HL-60/S4 treated with phorbol 12-myristate 13-acetate at 8.2 ng/mL for 4 days and 3 days (cell line): ENCODE measurements around the gene ENAH.

Source experiments
- in situ Hi-C: fragments of 300-500 bp; cut with MboI; formaldehyde crosslinking; loops from 2 replicates; pipeline ENCODE4 v1.15.0; 2022; ENCODE audit warnings: low sequenced_read_pairs

The ENAH gene

DNA sequence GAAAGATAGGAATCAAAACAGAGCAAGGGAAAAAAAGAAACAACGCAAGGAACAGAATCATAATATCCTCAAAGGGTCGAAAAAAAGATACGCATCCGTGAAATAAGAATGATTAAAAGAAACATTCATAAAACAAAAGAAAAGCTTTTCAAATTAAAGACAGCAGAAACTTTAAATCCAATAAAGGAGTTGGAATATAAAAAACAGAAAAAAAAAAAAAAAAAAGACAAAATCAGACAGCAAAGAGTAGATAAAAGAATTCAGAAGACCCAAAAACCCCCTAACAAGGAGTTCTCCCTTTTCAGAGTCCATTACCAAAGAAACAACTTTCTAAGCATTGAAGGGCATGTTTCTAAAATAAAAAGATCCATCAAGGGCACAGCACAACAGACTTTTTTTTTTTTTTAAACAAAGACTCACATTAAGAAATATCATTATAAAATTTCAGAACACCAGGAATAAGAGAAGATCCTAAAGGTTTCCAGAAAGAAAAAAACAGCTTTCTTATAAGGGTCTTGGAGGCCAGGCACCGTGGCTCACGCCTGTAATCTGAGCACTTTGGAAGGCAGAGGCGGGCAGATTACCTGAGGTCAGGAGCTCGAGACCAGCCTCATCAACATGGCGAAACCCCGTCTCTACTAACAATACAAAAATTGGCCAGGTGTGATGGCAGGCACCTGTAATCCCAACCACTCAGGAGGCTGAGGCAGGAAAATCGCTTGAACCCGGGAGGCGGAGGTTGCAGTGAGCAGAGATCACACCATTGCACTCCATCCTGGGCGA lies 44.7 kb downstream of the ENAH start:
- in situ Hi-C loops: no loop called here

DNA sequence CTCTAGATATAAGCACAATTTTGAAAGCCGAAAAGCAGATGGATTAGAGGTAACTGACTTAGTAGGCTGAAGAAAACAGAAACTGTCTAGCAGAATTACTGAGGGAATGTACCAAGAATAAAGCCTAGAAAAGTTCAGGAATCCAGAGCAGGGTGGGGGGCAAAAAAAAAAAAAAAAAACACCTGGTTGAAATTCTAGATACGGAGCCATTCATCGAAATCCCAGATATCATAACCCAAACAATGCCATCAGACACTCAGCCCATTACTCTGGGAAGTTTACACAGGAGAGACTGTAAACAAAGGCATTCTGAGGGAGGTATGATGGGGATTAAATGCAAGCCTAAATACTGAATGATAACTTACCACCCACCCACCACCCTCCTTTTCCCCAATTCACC lies 45.6 kb downstream of the ENAH start:
- in situ Hi-C loops: no loop called here

DNA sequence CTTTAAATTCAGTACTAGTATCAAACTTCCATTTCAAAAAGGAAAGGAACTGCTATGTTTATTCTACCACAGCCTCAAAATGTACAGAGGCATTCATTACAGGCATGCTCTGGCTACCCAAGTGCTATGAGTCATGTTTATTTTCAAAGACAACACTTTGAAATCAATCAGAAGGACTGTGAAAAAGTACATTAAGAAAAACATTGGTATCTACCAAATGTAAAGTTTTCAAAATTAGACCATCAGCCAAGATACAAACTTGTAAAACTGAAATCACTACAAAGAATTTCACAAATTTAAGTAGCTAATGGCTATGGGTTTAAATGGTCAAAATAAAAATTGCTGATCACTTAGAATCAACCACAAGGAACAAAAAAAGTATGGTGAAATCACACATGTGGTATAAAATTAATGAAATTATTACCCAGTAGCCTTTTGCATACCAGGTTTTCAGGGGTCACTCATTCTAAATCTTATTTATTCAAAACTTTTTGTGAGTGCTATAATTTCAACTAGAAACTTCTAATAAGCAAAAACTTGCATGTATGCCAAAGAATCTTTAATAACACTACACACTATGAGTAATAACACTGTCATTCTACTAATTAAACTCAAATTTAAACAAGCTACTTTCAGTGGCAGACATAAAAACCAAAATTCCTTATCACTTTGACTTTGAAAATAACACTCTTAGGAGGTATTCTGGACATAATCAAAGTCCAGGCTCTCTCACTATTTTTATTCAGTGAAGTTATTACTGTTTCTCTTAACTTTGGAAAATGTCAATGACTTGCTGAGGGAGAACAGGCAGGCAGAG lies 49.2 kb downstream of the ENAH start:
- in situ Hi-C loops: no loop called here

DNA sequence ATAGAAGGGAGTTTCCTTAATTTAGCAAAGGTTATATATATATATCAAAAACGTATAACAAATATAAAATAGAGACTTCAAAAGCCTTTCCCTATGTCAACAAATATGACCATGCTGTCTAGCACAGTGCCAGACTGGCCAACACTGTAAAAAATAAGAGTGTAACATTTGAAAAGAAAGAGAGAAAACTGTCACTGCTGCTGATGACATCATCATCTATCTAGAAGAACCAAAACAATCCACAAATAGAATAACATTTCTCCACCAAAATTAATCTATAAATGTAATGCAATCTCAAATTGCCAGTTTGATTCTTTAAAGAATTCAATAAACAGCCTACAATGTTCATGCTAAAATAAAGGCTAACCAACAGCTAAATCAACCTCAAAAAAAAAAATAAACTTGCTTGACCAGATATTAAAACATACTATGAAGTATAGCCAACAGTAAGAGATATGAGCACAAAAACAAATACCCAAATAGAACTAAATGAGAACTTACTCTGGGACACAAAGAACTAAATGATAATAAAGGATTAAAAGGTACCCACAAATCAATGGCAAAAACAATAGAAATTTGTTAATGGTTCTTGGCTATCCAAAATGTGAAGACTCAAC lies 50.2 kb downstream of the ENAH start:
- in situ Hi-C loops: no loop called here

DNA sequence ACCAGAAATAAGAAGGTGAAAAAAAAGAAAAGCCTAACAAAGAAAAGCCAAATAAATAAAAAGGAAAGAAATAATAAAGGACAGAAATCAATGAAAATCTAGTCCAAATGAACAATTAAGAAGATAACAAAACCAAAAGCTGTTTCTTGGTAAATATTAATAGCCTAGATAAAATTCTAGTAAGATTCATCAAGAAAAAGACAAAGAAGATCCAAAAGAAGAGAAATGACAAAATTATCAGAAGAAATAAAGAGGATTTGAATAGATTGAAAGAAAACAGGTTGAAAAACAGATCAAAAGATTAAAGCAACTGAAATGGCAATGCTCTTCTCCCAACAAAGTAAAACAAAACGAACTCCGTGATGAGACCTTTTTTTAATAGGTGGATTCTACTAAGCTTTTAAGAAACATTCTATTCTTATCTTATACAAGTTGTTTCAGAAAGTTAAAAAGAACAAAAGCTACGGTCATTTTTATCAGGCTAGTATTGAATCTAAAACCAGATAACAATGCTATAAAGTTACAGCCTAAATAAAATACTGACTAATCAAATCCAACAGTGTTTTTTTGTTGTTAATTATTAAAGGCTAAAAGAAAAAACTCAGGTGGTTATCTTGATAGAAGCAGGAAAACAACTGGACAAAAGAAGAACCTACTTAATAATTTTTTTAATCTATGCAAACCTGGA lies 50.9 kb downstream of the ENAH start:
- in situ Hi-C loops: no loop called here

DNA sequence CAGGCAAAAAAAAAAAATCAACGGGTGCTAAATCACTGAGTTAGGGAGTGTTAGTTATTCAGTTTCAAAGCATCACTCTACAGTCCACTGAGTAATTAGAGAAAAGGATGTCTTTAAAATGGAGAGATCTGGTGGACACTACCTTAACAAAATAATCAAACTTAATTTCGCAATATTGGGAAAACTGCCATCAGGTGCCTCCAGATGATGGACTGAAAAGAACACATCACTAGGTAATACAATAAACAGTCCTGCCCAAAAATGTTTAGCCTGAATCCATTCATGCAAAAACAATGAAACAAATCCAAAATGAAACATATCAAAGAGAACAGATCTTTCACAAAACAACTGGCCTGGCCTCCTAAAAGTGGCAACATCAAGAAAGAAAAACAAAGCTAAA lies 54.1 kb downstream of the ENAH start:
- in situ Hi-C loops: no loop called here

DNA sequence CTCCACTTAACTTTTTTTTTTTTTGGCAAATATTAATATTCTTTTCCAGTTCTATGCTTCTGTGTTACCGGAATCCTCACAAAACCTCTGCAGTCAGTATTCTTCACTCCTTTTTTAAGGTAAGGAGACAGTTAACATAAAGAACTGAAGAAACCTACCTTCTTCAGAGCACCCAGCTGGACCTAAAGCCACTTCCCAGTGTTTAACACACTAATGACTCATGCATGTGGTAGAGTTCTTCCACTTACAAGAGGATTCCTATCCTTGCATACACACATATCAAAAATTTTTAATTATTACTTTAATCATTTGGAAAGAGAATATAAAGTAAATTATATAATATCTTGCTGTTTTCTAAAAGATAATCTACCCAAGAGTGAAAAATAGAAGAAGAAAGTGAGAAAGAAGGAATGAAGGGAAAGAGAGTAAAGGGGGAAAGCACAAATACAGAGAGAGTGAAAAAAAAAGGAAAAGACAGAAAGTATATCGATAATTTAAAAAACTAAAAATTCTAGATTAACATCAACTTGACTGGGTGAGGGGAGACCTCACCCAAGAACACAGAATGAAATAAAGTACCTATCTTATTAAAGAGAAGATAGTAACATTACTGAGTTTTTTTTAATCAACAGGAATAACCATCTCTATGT lies 54.9 kb downstream of the ENAH start:
- in situ Hi-C loops: no loop called here

DNA sequence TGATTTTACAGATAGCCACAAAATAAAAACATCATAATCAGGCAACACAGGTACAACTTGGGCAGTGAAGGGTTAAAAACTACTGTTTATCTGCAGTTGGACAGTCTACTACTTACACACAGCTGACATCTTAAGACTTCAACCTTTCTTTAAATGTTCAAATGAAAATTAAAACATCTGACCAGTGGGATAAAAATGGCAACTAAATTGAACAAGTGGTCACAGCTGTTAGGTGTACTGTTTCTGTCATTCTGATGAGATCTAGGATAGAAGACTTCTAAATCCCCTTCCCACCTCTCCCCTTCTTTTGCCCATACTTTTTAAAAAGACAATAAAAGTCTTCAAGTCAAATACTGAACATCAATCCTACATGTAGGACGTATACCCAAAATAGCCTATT lies 56.2 kb downstream of the ENAH start:
- in situ Hi-C loops: no loop called here

DNA sequence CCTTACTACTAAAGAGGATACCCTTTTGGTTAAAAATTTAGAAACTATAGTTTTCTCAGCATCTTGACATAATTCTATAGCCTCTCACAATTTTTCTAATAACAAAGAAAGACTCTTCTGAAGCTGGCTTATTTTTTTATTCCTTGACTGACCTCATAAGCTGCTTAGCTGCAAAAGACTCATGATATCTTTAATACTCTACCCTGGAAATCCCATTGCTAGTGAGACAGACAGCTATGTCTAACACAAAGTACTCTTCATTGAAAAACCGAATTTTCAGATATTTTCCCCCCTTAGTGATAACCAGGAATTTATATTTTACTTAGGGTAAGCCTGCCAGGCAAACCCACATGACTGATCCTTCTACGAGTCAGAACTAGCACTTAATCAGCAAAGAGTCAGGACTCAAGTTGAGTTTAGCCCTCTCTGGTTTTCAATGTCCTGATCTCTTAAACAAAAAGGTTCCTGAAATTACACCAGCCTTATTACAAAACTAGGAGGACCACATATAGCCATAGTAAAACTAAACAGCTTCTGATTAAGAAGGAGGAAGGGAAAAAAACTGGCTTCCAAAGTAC lies 56.9 kb downstream of the ENAH start:
- in situ Hi-C loops: no loop called here

DNA sequence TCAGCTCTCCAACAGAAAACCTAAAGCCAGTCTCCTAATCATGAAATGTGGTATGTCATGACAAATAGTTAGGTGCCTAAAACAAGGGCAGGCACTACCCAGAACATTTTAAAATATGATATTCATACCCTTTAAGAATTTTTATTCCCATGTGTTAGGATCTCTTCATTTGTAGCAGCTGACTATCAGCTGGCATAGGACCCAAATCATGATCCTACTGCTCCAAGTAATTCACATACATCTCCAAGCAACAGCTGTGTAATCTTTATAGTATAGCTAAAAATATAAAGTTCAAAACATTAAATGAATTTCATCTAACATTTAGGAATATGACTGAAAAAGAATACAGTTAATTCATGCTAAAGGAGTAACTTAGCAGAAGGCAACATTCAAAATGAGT lies 57.5 kb downstream of the ENAH start:
- in situ Hi-C loops: no loop called here

DNA sequence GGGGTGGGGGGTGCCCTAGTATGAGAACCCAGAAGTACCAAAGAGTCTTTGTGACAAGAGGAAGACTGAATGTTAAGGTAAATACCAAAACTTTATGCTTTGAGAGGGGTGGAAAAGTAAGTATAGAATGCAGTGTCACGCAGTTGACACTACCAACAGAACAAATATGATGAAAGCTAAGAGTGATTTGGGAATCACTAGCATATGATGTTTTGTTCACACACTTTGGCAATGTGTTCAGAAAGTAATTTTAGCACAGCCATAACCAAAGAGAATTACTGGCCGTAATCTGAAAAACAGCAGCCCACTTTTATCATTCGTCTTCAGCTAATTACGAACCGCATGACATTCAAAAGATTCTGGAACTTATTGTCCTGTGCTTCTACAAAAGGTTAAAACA lies 59.5 kb downstream of the ENAH start:
- in situ Hi-C loops: no loop called here

DNA sequence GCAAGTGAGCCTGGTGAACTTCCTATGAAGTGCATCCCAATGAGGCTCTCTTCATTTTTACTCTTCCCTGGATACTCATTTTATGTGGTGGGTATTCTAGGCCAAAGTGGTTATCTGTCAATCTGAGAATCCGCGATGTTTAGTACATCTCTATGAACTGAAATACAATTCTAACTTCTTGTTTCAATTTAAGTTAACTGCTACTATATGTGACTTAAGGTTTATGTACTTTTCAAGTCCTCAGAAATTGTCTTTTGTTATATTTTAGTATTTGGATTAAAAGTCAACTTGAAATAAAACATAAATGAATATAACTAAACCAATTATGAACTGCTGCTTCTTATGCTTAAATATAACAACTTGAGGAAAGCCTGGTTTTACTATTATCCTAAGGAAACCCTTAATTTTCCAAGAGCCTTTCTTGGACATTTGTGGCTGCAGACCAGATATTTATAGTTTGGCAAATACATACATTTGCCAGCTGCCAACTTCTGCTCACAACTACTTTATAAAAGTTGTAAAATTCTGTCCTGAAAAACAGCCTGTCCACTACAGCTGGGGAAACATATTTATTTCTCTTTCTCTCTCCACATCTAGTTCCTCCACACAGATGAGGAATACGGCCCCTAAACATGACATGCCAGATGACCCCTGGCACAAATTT lies 60.4 kb downstream of the ENAH start:
- in situ Hi-C loops: no loop called here

DNA sequence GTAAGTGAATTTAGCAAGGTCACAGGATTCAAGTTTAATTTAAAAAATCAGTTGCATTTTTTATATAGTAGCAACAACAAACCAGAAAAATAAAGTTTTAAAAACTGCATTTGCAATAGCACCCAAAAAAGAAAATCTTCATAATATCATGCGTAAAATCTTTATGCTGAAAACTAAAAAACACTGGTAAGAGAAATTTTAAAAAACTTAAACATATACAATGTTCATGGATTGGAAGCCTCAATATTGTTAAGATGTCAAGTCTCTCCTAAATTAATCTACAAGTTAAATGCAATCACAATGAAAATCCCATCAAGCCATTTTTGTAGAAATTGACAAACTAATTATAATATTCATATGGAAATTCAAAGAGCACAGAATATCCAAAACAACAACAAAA lies 65.6 kb downstream of the ENAH start:
- in situ Hi-C loops: no loop called here

DNA sequence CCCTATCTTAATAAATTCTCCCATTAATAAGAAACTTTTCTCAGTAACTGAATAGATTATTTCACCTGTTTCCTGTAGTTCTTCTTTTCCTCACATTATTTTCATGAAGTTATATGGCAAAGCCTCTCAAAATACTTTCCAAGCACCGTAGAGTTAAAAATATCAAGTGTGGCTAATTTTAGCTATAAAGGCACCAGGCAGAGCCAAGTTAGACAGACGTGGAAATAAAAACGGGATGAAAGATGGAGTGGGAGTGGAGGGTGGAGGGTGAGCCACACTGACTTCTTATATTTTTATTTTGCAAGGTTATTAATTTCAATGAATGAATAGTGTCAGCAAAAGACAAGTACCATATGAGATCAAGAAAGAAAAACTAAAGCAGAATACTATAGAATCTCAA lies 71.7 kb downstream of the ENAH start:
- in situ Hi-C loops: no loop called here

DNA sequence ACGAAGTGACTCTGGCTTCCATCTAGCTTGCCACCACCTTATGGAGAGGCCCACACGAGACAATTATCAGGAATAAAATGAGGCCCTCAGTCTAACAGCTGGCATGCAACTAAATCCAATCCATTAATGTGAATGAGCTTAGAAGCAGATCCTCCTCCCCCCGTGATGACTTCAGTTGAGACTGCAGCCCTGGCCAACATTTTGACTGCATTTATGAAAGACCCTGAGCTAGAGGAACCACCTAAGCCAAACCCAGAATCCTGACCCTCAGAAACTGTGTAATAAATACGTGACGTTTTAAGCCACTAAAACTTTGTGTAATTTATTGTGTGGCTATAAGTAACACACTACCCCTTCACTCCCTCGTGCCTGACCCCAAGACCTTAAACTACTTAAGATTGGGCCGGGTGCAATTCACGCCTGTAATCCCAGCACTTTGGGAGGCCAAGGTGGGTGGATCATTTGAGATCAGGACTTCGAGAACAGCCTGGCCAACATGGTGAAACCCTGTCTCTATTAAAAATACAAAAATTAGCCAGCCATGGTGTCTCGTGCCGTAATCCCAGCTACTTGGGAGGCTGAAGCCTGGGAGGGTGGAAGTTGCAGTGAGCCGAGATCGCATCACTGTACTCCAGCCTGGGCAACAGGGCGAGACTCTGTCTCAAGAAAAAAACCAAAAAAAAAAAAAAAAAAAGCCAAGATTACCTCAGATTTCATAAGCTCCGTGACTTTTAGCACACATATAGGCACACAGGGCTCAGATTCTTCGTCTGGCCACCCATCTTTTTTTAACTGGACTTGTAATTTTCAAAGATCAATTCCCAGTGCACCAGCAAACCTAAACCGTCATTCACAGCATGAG lies 72.5 kb downstream of the ENAH start:
- in situ Hi-C loops: no loop called here

DNA sequence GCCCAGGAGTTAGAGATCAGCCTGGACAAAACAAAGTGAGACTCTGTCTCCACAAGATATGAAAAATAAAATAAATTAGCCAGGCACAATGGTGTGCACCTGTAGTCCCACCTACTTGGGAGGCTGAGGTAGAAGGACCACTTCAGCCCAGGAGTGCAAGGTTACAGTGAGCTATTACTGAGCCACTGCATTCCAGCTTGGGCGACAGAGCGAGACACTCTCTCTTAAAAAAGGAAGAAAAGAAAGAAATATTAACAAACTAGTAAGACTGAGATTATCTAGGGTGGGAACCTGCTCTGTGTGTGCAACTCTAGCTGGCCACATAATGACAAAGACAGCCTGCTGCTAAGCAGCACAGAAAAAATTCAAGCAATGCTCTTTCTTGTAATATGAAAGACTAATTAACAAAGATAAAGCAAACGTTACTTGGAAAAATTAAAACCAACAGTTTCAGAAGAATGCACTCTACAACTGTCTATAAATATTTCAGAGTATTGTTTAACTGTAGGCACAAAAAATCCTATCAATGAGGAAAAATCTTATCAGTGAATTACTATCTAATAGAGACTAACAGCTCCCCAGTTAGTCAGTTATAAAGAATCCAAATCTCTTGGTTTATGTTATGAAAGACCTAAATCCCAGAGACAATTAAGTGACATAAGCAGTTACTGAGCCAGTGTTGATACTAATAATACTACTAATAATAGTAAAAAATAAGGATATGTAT lies 74.5 kb downstream of the ENAH start:
- in situ Hi-C loops: no loop called here

DNA sequence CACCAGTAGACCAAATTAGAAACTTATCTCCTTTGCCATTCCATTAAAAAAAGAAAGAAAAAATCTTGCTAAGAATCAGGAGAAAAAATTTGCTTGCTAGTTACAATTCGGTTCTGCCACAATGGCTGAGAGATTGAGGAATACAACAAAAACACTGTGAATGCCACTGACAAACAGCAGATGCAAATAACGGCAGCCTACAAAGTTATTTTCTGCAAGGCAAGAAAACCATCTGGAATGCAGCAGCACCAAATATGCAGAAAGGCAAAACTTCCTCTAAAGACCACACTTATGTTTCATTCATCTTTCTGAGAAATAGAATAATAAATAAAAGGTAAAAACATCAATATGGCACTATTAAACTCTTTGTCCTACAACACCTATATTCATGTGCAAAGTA lies 75.7 kb downstream of the ENAH start:
- in situ Hi-C loops: no loop called here

DNA sequence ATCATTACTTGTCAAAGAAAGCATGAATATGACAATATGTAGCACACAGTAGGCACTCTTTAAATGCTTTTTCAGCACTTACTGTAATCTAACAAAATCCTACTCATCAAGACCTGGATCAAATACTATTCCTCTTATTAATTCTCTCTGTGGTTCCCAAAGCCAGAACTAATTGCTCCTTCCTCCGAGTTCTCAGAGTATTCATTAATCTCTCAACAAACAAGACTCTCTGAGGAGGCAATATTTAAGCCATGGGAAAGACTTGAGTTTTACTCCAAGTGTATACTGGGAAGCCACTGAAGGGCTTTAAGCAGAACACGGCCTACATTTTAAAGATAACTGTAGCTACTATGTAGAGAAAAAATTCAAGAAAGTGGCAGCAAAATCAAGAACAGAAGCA lies 79.7 kb downstream of the ENAH start:
- in situ Hi-C loops: no loop called here
